HEK293 (cell line): ENCODE measurements around the gene ARIH1.

Source experiments
- CTCF ChIA-PET: fragments of 350-600 bp; formaldehyde crosslinking; extraction: SDS; loops from one replicate; lab custom pipeline; 2021; ENCODE audit warnings: antibody characterized with exemption; lab: Yijun Ruan, JAX
- POLR2A ChIA-PET: fragments of 300-600 bp; formaldehyde crosslinking; extraction: SDS; loops from one replicate; lab custom pipeline; 2020; ENCODE audit warnings: antibody characterized with exemption, inconsistent platforms; lab: Yijun Ruan, JAX
- H3K27ac ChIP-seq: fragments of 200-500 bp; sonication (Bioruptor generic); 2 replicates; pipeline ENCODE4 v1.5.1; 2014; ENCODE audit warnings: low read depth, low read length, control low read depth, inconsistent platforms; ENCODE audit errors: extremely low read depth
- H3K36me3 ChIP-seq, 2 experiments: fragments of 200-500 bp in 1 of 2; sonication (Bioruptor generic) in 1 of 2; 1 replicate in 1 of 2; 2 replicates in 1 of 2; pipeline ENCODE4 v1.5.1; 2014 to 2017; ENCODE audit warnings: inconsistent platforms in 2 of 2, low read length in 2 of 2; ENCODE audit not compliant: control insufficient read depth in 2 of 2, insufficient read depth in 1 of 2
- H3K4me1 ChIP-seq: fragments of 200-500 bp; sonication (Bioruptor generic); 2 replicates; pipeline ENCODE4 v1.5.1; 2014; ENCODE audit warnings: mild to moderate bottlenecking, low read length, inconsistent platforms; ENCODE audit not compliant: control insufficient read depth, insufficient read depth
- H3K4me3 ChIP-seq: 2 replicates; pipeline ENCODE4 v1.5.1; 2011; ENCODE audit warnings: low read depth, mild to moderate bottlenecking, control low read depth, low read length, moderate library complexity
- H3K9me3 ChIP-seq: fragments of 200-500 bp; sonication (Bioruptor generic); 2 replicates; pipeline ENCODE4 v1.5.1; 2014; ENCODE audit warnings: low read depth, low read length, inconsistent platforms; ENCODE audit not compliant: control insufficient read depth, insufficient read depth
- CTCF ChIP-seq: fragments of 450-650 bp; formaldehyde crosslinking; IDR thresholded peaks from 2 replicates; pipeline ENCODE4 v1.5.1; 2016; ENCODE audit warnings: missing biosample characterization, missing genetic modification characterization
- OSR2 ChIP-seq: fragments of 450-650 bp; formaldehyde crosslinking; IDR thresholded peaks from 2 replicates; pipeline ENCODE4 v1.5.1; 2016; ENCODE audit warnings: missing biosample characterization, missing genetic modification characterization
- SCRT2 ChIP-seq: fragments of 450-650 bp; formaldehyde crosslinking; IDR thresholded peaks from 2 replicates; pipeline ENCODE4 v1.5.1; 2016; ENCODE audit warnings: missing biosample characterization, missing genetic modification characterization
- ZBTB11 ChIP-seq: fragments of 450-650 bp; formaldehyde crosslinking; conservative IDR thresholded peaks from 2 replicates; pipeline ENCODE4 v1.5.1; 2016; ENCODE audit warnings: low read depth, missing biosample characterization, missing genetic modification characterization
- ZFP3 ChIP-seq: fragments of 450-650 bp; formaldehyde crosslinking; IDR thresholded peaks from 2 replicates; pipeline ENCODE4 v1.5.1; 2016; ENCODE audit warnings: low read depth, missing biosample characterization, missing genetic modification characterization
- ZNF121 ChIP-seq: fragments of 450-650 bp; formaldehyde crosslinking; IDR thresholded peaks from 2 replicates; pipeline ENCODE4 v1.5.1; 2016; ENCODE audit warnings: missing biosample characterization, missing genetic modification characterization
- ZNF211 ChIP-seq: fragments of 450-650 bp; formaldehyde crosslinking; IDR thresholded peaks from 2 replicates; pipeline ENCODE4 v1.5.1; 2016; ENCODE audit warnings: low read depth, missing biosample characterization, missing genetic modification characterization
- ZNF248 ChIP-seq: fragments of 450-650 bp; formaldehyde crosslinking; IDR thresholded peaks from 2 replicates; pipeline ENCODE4 v1.5.1; 2017; ENCODE audit warnings: missing biosample characterization, missing genetic modification characterization
- ZNF311 ChIP-seq: fragments of 450-650 bp; formaldehyde crosslinking; IDR thresholded peaks from 2 replicates; pipeline ENCODE4 v1.5.1; 2017; ENCODE audit warnings: missing biosample characterization, missing genetic modification characterization, borderline replicate concordance
- ZNF350 ChIP-seq: fragments of 450-650 bp; formaldehyde crosslinking; IDR thresholded peaks from 2 replicates; pipeline ENCODE4 v1.5.0; 2017; ENCODE audit warnings: missing biosample characterization, mild to moderate bottlenecking, missing genetic modification characterization
- ZNF391 ChIP-seq: fragments of 450-650 bp; formaldehyde crosslinking; IDR thresholded peaks from 2 replicates; pipeline ENCODE4 v1.5.1; 2016; ENCODE audit warnings: low read depth, missing biosample characterization, missing genetic modification characterization, borderline replicate concordance
- ZNF426 ChIP-seq: fragments of 450-650 bp; formaldehyde crosslinking; IDR thresholded peaks from 2 replicates; pipeline ENCODE4 v1.5.1; 2017; ENCODE audit warnings: missing biosample characterization, missing genetic modification characterization, mild to moderate bottlenecking, inconsistent platforms, moderate library complexity
- ZNF473 ChIP-seq: fragments of 450-650 bp; formaldehyde crosslinking; IDR thresholded peaks from 2 replicates; pipeline ENCODE4 v1.5.1; 2017; ENCODE audit warnings: missing biosample characterization, missing genetic modification characterization
- ZNF521 ChIP-seq: fragments of 450-650 bp; formaldehyde crosslinking; IDR thresholded peaks from 2 replicates; pipeline ENCODE4 v1.5.1; 2017; ENCODE audit warnings: missing biosample characterization, mild to moderate bottlenecking, missing genetic modification characterization
- ZNF571 ChIP-seq: fragments of 450-650 bp; formaldehyde crosslinking; IDR thresholded peaks from 2 replicates; pipeline ENCODE4 v1.5.0; 2017; ENCODE audit warnings: missing biosample characterization, missing genetic modification characterization
- ZNF654 ChIP-seq: fragments of 450-650 bp; formaldehyde crosslinking; IDR thresholded peaks from 2 replicates; pipeline ENCODE4 v1.5.1; 2016; ENCODE audit warnings: low read depth, missing biosample characterization, missing genetic modification characterization
- ZNF707 ChIP-seq: fragments of 450-650 bp; formaldehyde crosslinking; IDR thresholded peaks from 2 replicates; pipeline ENCODE4 v1.5.1; 2016; ENCODE audit warnings: missing biosample characterization, missing genetic modification characterization
- ZNF776 ChIP-seq: fragments of 450-650 bp; formaldehyde crosslinking; IDR thresholded peaks from 2 replicates; pipeline ENCODE4 v1.5.0; 2017; ENCODE audit warnings: missing biosample characterization, missing genetic modification characterization, borderline replicate concordance
- TF ChIP-seq, protein P1 (sequence below): fragments of 450-650 bp; IDR thresholded peaks from 2 replicates; pipeline ENCODE4 v1.5.1; 2018; ENCODE audit warnings: missing biosample characterization, missing genetic modification characterization

ARIH1 gene

GRCh38 chr15:72588096-72588495, 114.0 kb downstream of the ARIH1 start:
- ChIA-PET CTCF (interaction anchor here (0.6 kb wide), 1 partner anchor 116 kb away, joined by 4 read pairs; no protein-coding TSS in a partner anchor), POLR2A (no interaction called here)
- H3K9me3 ChIP-seq, result no peaks in the 10 kb centered on the region
- no peak overlapping the region for H3K27ac ChIP-seq
- peaks cover 6 to 51% of the 10 kb centered on the region in 2 experiments; a peak in 2 of 3 replicates for H3K36me3 ChIP-seq
- TF ChIP-seq ZNF707 (tag by site-specific recombination), result no peak
- TF ChIP-seq ZNF776 (tag by site-specific recombination), result no peak
- no peak for TF ChIP-seq OSR2 (tag by site-specific recombination)
- no peak for TF ChIP-seq ZBTB11 (tag by site-specific recombination)
- TF ChIP-seq, protein P1, sequence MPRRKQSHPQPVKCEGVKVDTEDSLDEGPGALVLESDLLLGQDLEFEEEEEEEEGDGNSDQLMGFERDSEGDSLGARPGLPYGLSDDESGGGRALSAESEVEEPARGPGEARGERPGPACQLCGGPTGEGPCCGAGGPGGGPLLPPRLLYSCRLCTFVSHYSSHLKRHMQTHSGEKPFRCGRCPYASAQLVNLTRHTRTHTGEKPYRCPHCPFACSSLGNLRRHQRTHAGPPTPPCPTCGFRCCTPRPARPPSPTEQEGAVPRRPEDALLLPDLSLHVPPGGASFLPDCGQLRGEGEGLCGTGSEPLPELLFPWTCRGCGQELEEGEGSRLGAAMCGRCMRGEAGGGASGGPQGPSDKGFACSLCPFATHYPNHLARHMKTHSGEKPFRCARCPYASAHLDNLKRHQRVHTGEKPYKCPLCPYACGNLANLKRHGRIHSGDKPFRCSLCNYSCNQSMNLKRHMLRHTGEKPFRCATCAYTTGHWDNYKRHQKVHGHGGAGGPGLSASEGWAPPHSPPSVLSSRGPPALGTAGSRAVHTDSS, result no peak
- H3K4me3 ChIP-seq, result no peak overlapping the region
- H3K4me1 ChIP-seq, result no peaks in the 10 kb centered on the region

DNA sequence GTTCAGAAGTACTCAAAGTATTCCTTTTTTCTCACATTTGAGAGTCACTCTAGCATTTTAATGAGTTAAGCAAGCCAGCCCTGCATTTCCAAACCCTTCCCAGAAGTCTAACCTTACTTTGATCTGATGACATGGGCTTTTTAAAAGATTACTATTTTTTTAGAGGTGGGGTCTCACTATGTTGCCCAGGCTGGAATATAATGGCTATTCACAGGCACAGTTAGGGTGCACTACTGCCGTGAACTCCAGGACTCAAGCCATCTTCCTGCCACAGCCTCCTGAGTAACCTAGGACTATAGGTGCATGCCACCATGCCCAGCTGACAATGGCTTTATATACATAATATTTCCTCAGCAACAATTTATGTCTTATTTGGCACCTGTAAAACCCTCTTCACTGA, 116.3 kb downstream of the ARIH1 start:
- ChIA-PET CTCF (interaction anchor here (0.6 to 3.2 kb wide), 2 partner anchors 10 to 200 kb away, joined by 3 to 43 read pairs; no protein-coding TSS in a partner anchor), POLR2A (no interaction called here)
- peak; percentile 56; the same call in 1 of the 2 replicates for TF ChIP-seq ZNF121 (tag by site-specific recombination)
- no peak for TF ChIP-seq ZFP3 (tag by site-specific recombination)

DNA sequence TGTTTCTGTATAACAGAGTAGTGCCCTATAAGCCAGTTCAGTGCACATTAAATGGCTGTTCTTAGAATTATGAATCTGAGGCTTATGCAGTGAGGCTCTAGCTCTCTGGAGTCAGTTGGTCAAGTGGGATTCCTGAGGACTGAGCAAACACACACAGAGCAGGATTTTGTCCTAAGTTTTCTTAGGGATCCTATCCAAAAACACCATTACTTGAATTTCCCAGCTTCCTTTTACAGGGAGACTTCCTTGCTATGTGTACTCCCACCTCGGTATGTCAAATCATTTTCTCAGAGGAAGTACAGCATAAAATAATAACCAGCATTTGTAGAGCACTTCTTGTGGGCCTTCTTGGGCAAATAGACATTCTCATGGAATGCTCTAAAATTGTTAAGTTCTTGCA, 117.2 kb downstream of the ARIH1 start:
- CTCF ChIA-PET, result interaction anchor here (3.2 kb wide), 1 partner anchor 9 kb away, joined by 43 read pairs; no protein-coding TSS in a partner anchor
- TF ChIP-seq ZNF426 (tag by site-specific recombination) (no peak), ZNF248 (tag by site-specific recombination) (no peak), ZNF654 (no peak), CTCF (no peak), SCRT2 (tag by site-specific recombination) (no peak), ZNF521 (no peak), ZNF391 (no peak), ZNF473 (tag by site-specific recombination) (no peak), ZNF350 (tag by site-specific recombination) (no peak), ZNF311 (tag by site-specific recombination) (no peak), ZNF571 (tag by site-specific recombination) (no peak), ZNF211 (tag by site-specific recombination) (no peak)
- Histone ChIP-seq H3K27ac (no peak overlapping the region), H3K9me3 (no peaks in the 10 kb centered on the region), H3K4me3 (no peak overlapping the region), H3K36me3 (peaks cover 0 to 18% of the 10 kb centered on the region in 2 experiments), H3K4me1 (no peaks in the 10 kb centered on the region)
- POLR2A ChIA-PET, result no interaction called here

More for the DNA sequence above, 116.3 kb downstream of the ARIH1 start:
- H3K4me1 ChIP-seq, result no peaks in the 10 kb centered on the region
- H3K9me3 ChIP-seq, result no peaks in the 10 kb centered on the region
- H3K27ac ChIP-seq, result no peak overlapping the region
- no peak overlapping the region for H3K4me3 ChIP-seq
- H3K36me3 ChIP-seq, result peaks cover 0 to 27% of the 10 kb centered on the region in 2 experiments
